CD4-positive, alpha-beta T cell treated with Interleukin-15 for 4 hours (primary cell): ENCODE data around the gene ANO9.
"Not testable (repeated sequence)": the region's sequence is repeated elsewhere in the genome, so short reads cannot be mapped to it uniquely, and the experiment has no call there.

Experiments
- DNase-seq: peaks from one replicate; pipeline ENCODE4 v3.0.0-alpha.2; 2020; ENCODE audit warnings: low spot score

ANO9 gene

GRCh38 chr11:415640-416041 lies 26.2 kb downstream of the ANO9 start:
- DNase-seq = no peak

GRCh38 chr11:414318-414857 lies 27.4 kb downstream of the ANO9 start:
- DNase-seq = no peak

GRCh38 chr11:413120-414081 lies 28.4 kb downstream of the ANO9 start:
- no peak for DNase-seq

- DNase-seq = no peak
These were observed 29.1 kb downstream of the ANO9 start for GRCh38 chr11:412641-413119.

GRCh38 chr11:411520-411919 lies 30.3 kb downstream of the ANO9 start:
- DNase-seq = not testable (repeated sequence)

- DNase-seq = not testable (repeated sequence)
These were observed 31.1 kb downstream of the ANO9 start for GRCh38 chr11:410711-411110.

GRCh38 chr11:409600-410483 lies 32.0 kb downstream of the ANO9 start:
- DNase-seq = no peak

- no peak for DNase-seq
These were observed 32.7 kb downstream of the ANO9 start for GRCh38 chr11:409008-409599.

GRCh38 chr11:408154-409007 lies 33.4 kb downstream of the ANO9 start:
- no peak for DNase-seq

- DNase-seq = no peak
These were observed 34.1 kb downstream of the ANO9 start for GRCh38 chr11:407651-408123.

GRCh38 chr11:406796-407650 lies 34.8 kb downstream of the ANO9 start:
- DNase-seq = peak; percentile 92

- DNase-seq = no peak
These were observed 35.6 kb downstream of the ANO9 start for GRCh38 chr11:405954-406795.

- no peak for DNase-seq
These were observed 36.4 kb downstream of the ANO9 start for GRCh38 chr11:405323-405953.

GRCh38 chr11:404551-405264 lies 37.1 kb downstream of the ANO9 start:
- DNase-seq = no peak

- no peak for DNase-seq
These were observed 37.9 kb downstream of the ANO9 start for GRCh38 chr11:403761-404431.

GRCh38 chr11:403021-403760 lies 38.6 kb downstream of the ANO9 start:
- no peak for DNase-seq
